Measurements from ENCODE around the gene LSM10. TPM values are rescaled to one million over a fixed set of nuclear protein-coding genes. Genes with fewer than 3 reads are reported as not detected.

The LSM10 gene
- total and polyA plus RNA-seq, 9 of the 15 experiments (the other 6 are each of a cell fraction or from before 2014, with no cell fraction given), result 13.2 to 146 (median 68.9) TPM

GRCh38 chr1:36406440-36406839, 8.7 kb upstream of the LSM10 start (continued):
- no peak for TF ChIP-seq TEAD2 (tag; IDR thresholded peaks at IDR 0.05)
- TF ChIP-seq, protein P1, sequence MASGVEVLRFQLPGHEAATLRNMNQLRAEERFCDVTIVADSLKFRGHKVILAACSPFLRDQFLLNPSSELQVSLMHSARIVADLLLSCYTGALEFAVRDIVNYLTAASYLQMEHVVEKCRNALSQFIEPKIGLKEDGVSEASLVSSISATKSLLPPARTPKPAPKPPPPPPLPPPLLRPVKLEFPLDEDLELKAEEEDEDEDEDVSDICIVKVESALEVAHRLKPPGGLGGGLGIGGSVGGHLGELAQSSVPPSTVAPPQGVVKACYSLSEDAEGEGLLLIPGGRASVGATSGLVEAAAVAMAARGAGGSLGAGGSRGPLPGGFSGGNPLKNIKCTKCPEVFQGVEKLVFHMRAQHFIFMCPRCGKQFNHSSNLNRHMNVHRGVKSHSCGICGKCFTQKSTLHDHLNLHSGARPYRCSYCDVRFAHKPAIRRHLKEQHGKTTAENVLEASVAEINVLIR (CRISPR knock-in tag; IDR thresholded peaks at IDR 0.05), result no peak
- TF ChIP-seq, protein P2, sequence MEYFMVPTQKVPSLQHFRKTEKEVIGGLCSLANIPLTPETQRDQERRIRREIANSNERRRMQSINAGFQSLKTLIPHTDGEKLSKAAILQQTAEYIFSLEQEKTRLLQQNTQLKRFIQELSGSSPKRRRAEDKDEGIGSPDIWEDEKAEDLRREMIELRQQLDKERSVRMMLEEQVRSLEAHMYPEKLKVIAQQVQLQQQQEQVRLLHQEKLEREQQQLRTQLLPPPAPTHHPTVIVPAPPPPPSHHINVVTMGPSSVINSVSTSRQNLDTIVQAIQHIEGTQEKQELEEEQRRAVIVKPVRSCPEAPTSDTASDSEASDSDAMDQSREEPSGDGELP (CRISPR knock-in tag; IDR thresholded peaks at IDR 0.05; ENCODE audit: borderline replicate concordance), result no peak
- TF ChIP-seq RBM15 (IDR thresholded peaks at IDR 0.05; ENCODE audit: insufficient read depth, low read length), result no peak
- TF ChIP-seq SUPT5H (IDR thresholded peaks at IDR 0.05), result no peak
- no peak for TF ChIP-seq ZNF143 (CRISPR knock-in tag; IDR thresholded peaks at IDR 0.05)
- TF ChIP-seq BCL6 (CRISPR knock-in tag; IDR thresholded peaks at IDR 0.05), result no peak
- no peak for TF ChIP-seq BACH1 (tag; IDR thresholded peaks at IDR 0.05)
- no peak for TF ChIP-seq TRIM24 (IDR thresholded peaks at IDR 0.05)
- peak; percentile 73; the same call in 1 of the 2 replicates for TF ChIP-seq HBP1 (CRISPR knock-in tag; IDR thresholded peaks at IDR 0.05)
- no peak for TF ChIP-seq SMAD2 (IDR thresholded peaks at IDR 0.05; ENCODE audit: low read depth, low read length)
- no peak for TF ChIP-seq ZC3H8 (IDR thresholded peaks at IDR 0.05)
- no peak for TF ChIP-seq ATF7 (IDR thresholded peaks at IDR 0.05)
- no peak for TF ChIP-seq ZBED1 (IDR thresholded peaks at IDR 0.05)
- TF ChIP-seq, protein P3, sequence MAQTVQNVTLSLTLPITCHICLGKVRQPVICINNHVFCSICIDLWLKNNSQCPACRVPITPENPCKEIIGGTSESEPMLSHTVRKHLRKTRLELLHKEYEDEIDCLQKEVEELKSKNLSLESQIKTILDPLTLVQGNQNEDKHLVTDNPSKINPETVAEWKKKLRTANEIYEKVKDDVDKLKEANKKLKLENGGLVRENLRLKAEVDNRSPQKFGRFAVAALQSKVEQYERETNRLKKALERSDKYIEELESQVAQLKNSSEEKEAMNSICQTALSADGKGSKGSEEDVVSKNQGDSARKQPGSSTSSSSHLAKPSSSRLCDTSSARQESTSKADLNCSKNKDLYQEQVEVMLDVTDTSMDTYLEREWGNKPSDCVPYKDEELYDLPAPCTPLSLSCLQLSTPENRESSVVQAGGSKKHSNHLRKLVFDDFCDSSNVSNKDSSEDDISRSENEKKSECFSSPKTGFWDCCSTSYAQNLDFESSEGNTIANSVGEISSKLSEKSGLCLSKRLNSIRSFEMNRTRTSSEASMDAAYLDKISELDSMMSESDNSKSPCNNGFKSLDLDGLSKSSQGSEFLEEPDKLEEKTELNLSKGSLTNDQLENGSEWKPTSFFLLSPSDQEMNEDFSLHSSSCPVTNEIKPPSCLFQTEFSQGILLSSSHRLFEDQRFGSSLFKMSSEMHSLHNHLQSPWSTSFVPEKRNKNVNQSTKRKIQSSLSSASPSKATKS (CRISPR knock-in tag; IDR thresholded peaks at IDR 0.05), result no peak
- TF ChIP-seq RBM34 (IDR thresholded peaks at IDR 0.05; ENCODE audit: borderline replicate concordance, insufficient read depth, low read length), result no peak
- TF ChIP-seq CBX5 (IDR thresholded peaks at IDR 0.05; ENCODE audit: borderline replicate concordance, low read depth), result no peak
- TF ChIP-seq, protein P4, sequence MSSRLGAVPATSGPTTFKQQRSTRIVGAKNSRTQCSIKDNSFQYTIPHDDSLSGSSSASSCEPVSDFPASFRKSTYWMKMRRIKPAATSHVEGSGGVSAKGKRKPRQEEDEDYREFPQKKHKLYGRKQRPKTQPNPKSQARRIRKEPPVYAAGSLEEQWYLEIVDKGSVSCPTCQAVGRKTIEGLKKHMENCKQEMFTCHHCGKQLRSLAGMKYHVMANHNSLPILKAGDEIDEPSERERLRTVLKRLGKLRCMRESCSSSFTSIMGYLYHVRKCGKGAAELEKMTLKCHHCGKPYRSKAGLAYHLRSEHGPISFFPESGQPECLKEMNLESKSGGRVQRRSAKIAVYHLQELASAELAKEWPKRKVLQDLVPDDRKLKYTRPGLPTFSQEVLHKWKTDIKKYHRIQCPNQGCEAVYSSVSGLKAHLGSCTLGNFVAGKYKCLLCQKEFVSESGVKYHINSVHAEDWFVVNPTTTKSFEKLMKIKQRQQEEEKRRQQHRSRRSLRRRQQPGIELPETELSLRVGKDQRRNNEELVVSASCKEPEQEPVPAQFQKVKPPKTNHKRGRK (tag; IDR thresholded peaks at IDR 0.05), result peak; percentile 85
- no peak for TF ChIP-seq GABPA (tag; conservative IDR thresholded peaks at IDR 0.05; ENCODE audit: low read depth)
- TF ChIP-seq NFIX (CRISPR knock-in tag; IDR thresholded peaks at IDR 0.05; ENCODE audit: low read depth), result no peak
- 0 out of 2 replicates have a peak, but pooled peaks have one; percentile 24 for TF ChIP-seq ZBTB5 (IDR thresholded peaks at IDR 0.05)
- TF ChIP-seq FOXA3 (CRISPR knock-in tag; conservative IDR thresholded peaks at IDR 0.05 in 1 of 2, IDR thresholded peaks at IDR 0.05 in 1 of 2), result no peak

All from K562 (cell line).